HG02970 (cell line): ENCODE results near the gene VMAC.

Source experiments
- ATAC-seq: cut with Tn5 transposase; IDR thresholded peaks from one replicate; pipeline ENCODE4 v1.9.1; 2021; ENCODE audit warnings: mild to moderate bottlenecking, moderate library complexity, moderate number of reproducible peaks; ENCODE audit not compliant: unreplicated experiment, low FRiP score

The VMAC gene

GRCh38 chr19:5926641-5927440 is 22.2 kb downstream of the VMAC start:
- ATAC-seq: no peak

GRCh38 chr19:5927441-5927821 is 22.8 kb downstream of the VMAC start:
- ATAC-seq: no peak

- ATAC-seq: no peak
Observed at GRCh38 chr19:5929179-5929578, 24.5 kb downstream of the VMAC start.

- no peak for ATAC-seq
Observed at GRCh38 chr19:5929625-5930024, 25.0 kb downstream of the VMAC start.

- ATAC-seq: no peak
Observed at GRCh38 chr19:5931251-5931650, 26.6 kb downstream of the VMAC start.

GRCh38 chr19:5932146-5932545 is 27.5 kb downstream of the VMAC start:
- no peak for ATAC-seq

- no peak for ATAC-seq
Observed at GRCh38 chr19:5932609-5933262, 28.1 kb downstream of the VMAC start.

- no peak for ATAC-seq
Observed at GRCh38 chr19:5933391-5934068, 28.9 kb downstream of the VMAC start.

- ATAC-seq: no peak
Observed at GRCh38 chr19:5934069-5934401, 29.4 kb downstream of the VMAC start.

GRCh38 chr19:5934774-5935472 is 30.3 kb downstream of the VMAC start:
- ATAC-seq: no peak

GRCh38 chr19:5935473-5936291 is 31.0 kb downstream of the VMAC start:
- ATAC-seq: no peak

GRCh38 chr19:5936292-5936592 is 31.6 kb downstream of the VMAC start:
- ATAC-seq: no peak

GRCh38 chr19:5937550-5937949 is 32.9 kb downstream of the VMAC start:
- ATAC-seq: no peak

GRCh38 chr19:5940260-5941208 is 35.9 kb downstream of the VMAC start:
- no peak for ATAC-seq

- no peak for ATAC-seq
Observed at GRCh38 chr19:5941673-5942072, 37.0 kb downstream of the VMAC start.

GRCh38 chr19:5943045-5943444 is 38.4 kb downstream of the VMAC start:
- ATAC-seq: no peak

- ATAC-seq: no peak
Observed at GRCh38 chr19:5943623-5944022, 39.0 kb downstream of the VMAC start.

GRCh38 chr19:5947435-5947834 is 42.8 kb downstream of the VMAC start:
- ATAC-seq: no peak
